GM23248 (cell line): Measurements from ENCODE around the gene CLEC3A.

Source experiments
- EZH2 ChIP-seq: fragments of 200-600 bp; sonication (generic); IDR thresholded peaks from 2 replicates; pipeline ENCODE4 v1.6.1; 2018; ENCODE audit warnings: antibody characterized with exemption, mild to moderate bottlenecking; ENCODE audit not compliant: insufficient read depth, poor library complexity, severe bottlenecking
- EZH2phosphoT487 ChIP-seq: fragments of 200-600 bp; sonication (generic); IDR thresholded peaks from 2 replicates; pipeline ENCODE4 v1.6.1; 2018; ENCODE audit warnings: antibody characterized with exemption, moderate library complexity, mild to moderate bottlenecking, low read depth; ENCODE audit not compliant: insufficient read depth

GRCh38 chr16:77987810-77988209, 34.5 kb upstream of the CLEC3A start:
- TF ChIP-seq EZH2 (no peak), EZH2phosphoT487 (no peak)
